Fibroblast of lung (primary cell): Measurements from ENCODE around the gene SPAG9.

Experiments
- EZH2 ChIP-seq: IDR thresholded peaks from 2 replicates; pipeline ENCODE4 v1.5.1; 2012; ENCODE audit warnings: low read length, control low read depth, mild to moderate bottlenecking; ENCODE audit errors: missing control alignments
- TF ChIP-seq, protein P1 (sequence below), 2 donors: IDR thresholded peaks in 1 of 2; conservative IDR thresholded peaks in 1 of 2; 1 replicate in 1 of 2; 2 replicates in 1 of 2; pipeline ENCODE4 v1.5.1; 2011 to 2012; ENCODE audit warnings: low read length in 2 of 2, control low read depth in 1 of 2, inconsistent platforms in 1 of 2, low read depth in 1 of 2, mild to moderate bottlenecking in 1 of 2

DNA sequence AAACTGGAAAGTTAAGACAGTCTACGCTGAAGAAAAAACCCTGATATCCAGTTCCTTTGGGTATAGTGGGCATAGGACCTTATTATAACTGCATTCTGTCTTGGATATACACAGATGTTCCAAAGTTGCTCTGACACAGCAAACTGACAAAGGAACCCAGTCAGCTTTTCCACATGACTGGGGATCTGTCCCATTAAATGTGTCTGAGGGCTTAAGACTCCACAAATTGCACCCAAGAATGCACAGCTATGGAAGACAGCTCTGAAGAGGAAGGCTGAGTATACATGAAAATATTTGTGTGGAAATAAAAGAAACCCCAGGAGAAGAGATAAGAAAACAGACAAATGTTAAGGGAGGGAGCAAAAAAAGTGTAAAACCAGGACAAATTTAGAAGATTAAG lies 114.1 kb downstream of the SPAG9 start:
- TF ChIP-seq, protein P1, sequence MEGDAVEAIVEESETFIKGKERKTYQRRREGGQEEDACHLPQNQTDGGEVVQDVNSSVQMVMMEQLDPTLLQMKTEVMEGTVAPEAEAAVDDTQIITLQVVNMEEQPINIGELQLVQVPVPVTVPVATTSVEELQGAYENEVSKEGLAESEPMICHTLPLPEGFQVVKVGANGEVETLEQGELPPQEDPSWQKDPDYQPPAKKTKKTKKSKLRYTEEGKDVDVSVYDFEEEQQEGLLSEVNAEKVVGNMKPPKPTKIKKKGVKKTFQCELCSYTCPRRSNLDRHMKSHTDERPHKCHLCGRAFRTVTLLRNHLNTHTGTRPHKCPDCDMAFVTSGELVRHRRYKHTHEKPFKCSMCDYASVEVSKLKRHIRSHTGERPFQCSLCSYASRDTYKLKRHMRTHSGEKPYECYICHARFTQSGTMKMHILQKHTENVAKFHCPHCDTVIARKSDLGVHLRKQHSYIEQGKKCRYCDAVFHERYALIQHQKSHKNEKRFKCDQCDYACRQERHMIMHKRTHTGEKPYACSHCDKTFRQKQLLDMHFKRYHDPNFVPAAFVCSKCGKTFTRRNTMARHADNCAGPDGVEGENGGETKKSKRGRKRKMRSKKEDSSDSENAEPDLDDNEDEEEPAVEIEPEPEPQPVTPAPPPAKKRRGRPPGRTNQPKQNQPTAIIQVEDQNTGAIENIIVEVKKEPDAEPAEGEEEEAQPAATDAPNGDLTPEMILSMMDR (conservative IDR thresholded peaks at IDR 0.05 in 1 of 2, IDR thresholded peaks at IDR 0.05 in 1 of 2; ENCODE audit: low read depth in 1 of 2, low read length in 2 of 2): no peak
- no peak for TF ChIP-seq EZH2
